ENCODE results near the gene SCPEP1. TPM values are rescaled to one million over a fixed set of nuclear protein-coding genes. Genes with fewer than 3 reads are reported as not detected.

Gene SCPEP1
- total and polyA plus RNA-seq, 2 of the 13 experiments (the other 11 are each of a cell fraction or from before 2014, with no cell fraction given) = 24.3 to 27.3 TPM

GRCh38 chr17:57044976-57045867 lies 67.3 kb downstream of the SCPEP1 start:
- H3K9ac ChIP-seq (ENCODE audit: insufficient read depth, low read depth, low read length) = no peak overlapping the region

More at GRCh38 chr17:57044976-57045867, 67.3 kb downstream of the SCPEP1 start:
- H3K36me3 ChIP-seq (replicated peaks in 1 of 2; ENCODE audit: control insufficient read depth in 1 of 2, insufficient read depth in 2 of 2, low read length in 2 of 2) = no peaks in the 10 kb centered on the region
- H3K27ac ChIP-seq (ENCODE audit: extremely low read length, insufficient read depth, low read length) = no peak overlapping the region
- peak; percentile 41 for ATAC-seq
- peak overlapping the region; percentile 38 for H3K4me2 ChIP-seq (ENCODE audit: low read depth, low read length)
- CTCF ChIA-PET (ENCODE audit: low intra/inter-chr PET ratio, low total read pairs) = no interaction called here
- no TSS peak for BruUV-seq (replicated peaks)
- WGBS (ENCODE audit: low lambda C conversion rate) = 58% methylated on average over 45 of the region's 49 CpGs
- no peaks in the 10 kb centered on the region for H3K9me3 ChIP-seq (ENCODE audit: low read length)
- no peaks in the 10 kb centered on the region for H3K79me2 ChIP-seq (ENCODE audit: insufficient read depth, low read length)
- peak overlapping the region in 1 of 3 experiments; percentile 26; a peak in 2 of 6 replicates for H3K4me3 ChIP-seq (replicated peaks in 1 of 3; ENCODE audit: insufficient read depth in 1 of 3, low read depth in 2 of 3, low read length in 3 of 3)
- in situ Hi-C loops (cut with HindIII; ENCODE audit: extremely low pct_ligation_motif_present, low pct_unique_long_range_greater_than_20kb) = no loop called here
- FAIRE-seq = no peak
- intact Hi-C loops (cut with micrococcal nuclease; ENCODE audit: unreplicated experiment) = no loop called here
- H2AFZ ChIP-seq (ENCODE audit: low read length) = no peak overlapping the region
- no peaks in the 10 kb centered on the region for H4K20me1 ChIP-seq (ENCODE audit: insufficient read depth, low read length)
- POLR2A ChIA-PET = no interaction called here
- no peak for DNase-seq (ENCODE audit: low spot score)
- H3K4me1 ChIP-seq (ENCODE audit: insufficient read depth, low read length) = no peaks in the 10 kb centered on the region; the same call in 1 of the 2 replicates
- TF ChIP-seq ZNF12 (CRISPR knock-in tag; IDR thresholded peaks at IDR 0.05) (peak; percentile 34; the same call in 1 of the 2 replicates), CREB3 (CRISPR knock-in tag; IDR thresholded peaks at IDR 0.05) (no peak), HNRNPLL (IDR thresholded peaks at IDR 0.05; ENCODE audit: low read depth, low read length, poor library complexity, severe bottlenecking) (peak; percentile 14), ATF4 (CRISPR knock-in tag; IDR thresholded peaks at IDR 0.05) (peak in 1 of 2 experiments; percentile 74; a peak in 2 of 4 replicates), ZSCAN21 (CRISPR knock-in tag; IDR thresholded peaks at IDR 0.05; ENCODE audit: borderline replicate concordance) (no peak), ZC3H13 (CRISPR knock-in tag; IDR thresholded peaks at IDR 0.05) (no peak), CEBPB (IDR thresholded peaks at IDR 0.05; ENCODE audit: borderline replicate concordance, low read depth, low read length) (peak; percentile 28; the same call in 1 of the 2 replicates), ZNF768 (CRISPR knock-in tag; IDR thresholded peaks at IDR 0.05) (peak; percentile 89), GABPA (IDR thresholded peaks at IDR 0.05; ENCODE audit: low read depth, low read length) (0 out of 2 replicates have a peak, but pooled peaks have one; percentile 19), GABPA (CRISPR knock-in tag; IDR thresholded peaks at IDR 0.05; ENCODE audit: low read depth) (no peak)
- H3K27me3 ChIP-seq (ENCODE audit: control insufficient read depth in 1 of 2, insufficient read depth in 2 of 2, low read length in 2 of 2) = peaks cover 5 to 18% of the 10 kb centered on the region in 2 experiments; a peak in 4 of 5 replicates
